Tibial artery (tissue), 4 donors: ENCODE results near the gene CLN3.

Source experiments
- DNase-seq, 2 donors: peaks; one replicate each; pipeline ENCODE4 v3.0.0-alpha.2; 2019
- H3K27ac ChIP-seq, 2 donors: fragments of 200-600 bp; sonication (generic) in 1 of 2; 1 replicate in 1 of 2; 2 replicates in 1 of 2; pipeline ENCODE4 v1.5.1; 2018 to 2019; ENCODE audit warnings: mild to moderate bottlenecking in 1 of 2
- H3K27me3 ChIP-seq, 2 donors: fragments of 200-600 bp; sonication (generic) in 1 of 2; one replicate each; pipeline versions ENCODE4 v1.5.1 to v1.6.0; 2016 to 2019
- H3K36me3 ChIP-seq, 3 donors: fragments of 200-600 bp; sonication (generic) in 2 of 3; one replicate each; pipeline ENCODE4 v1.5.1; 2016 to 2019; ENCODE audit warnings: mild to moderate bottlenecking in 2 of 3
- H3K4me1 ChIP-seq, 4 donors: fragments of 200-600 bp; sonication (generic) in 2 of 4; 1 replicate in 3 of 4; 2 replicates in 1 of 4; pipeline ENCODE4 v1.5.1; 2016 to 2019
- H3K4me3 ChIP-seq, 2 donors: fragments of 200-600 bp; sonication (generic) in 1 of 2; 1 replicate in 1 of 2; 2 replicates in 1 of 2; pipeline ENCODE4 v1.5.1; 2018 to 2019; ENCODE audit warnings: mild to moderate bottlenecking in 2 of 2
- H3K9me3 ChIP-seq, 3 donors: fragments of 200-600 bp; sonication (generic) in 1 of 3; one replicate each; pipeline ENCODE4 v1.5.1; 2016 to 2019
- intact Hi-C: fragments of 100-400 bp; cut with DNase I; formaldehyde crosslinking; loops from one replicate; pipeline ENCODE4 v1.15.0; 2023; ENCODE audit warnings: low total_unique reads
- TF ChIP-seq, protein P1 (sequence below), 2 experiments: fragments of 200-600 bp in 1 of 2; fragments of 450-650 bp in 1 of 2; IDR thresholded peaks; one replicate each; pipeline ENCODE4 v1.5.1; 2017 to 2019; ENCODE audit warnings: antibody characterized with exemption in 2 of 2, mild to moderate bottlenecking in 1 of 2, moderate library complexity in 1 of 2

Gene CLN3

DNA sequence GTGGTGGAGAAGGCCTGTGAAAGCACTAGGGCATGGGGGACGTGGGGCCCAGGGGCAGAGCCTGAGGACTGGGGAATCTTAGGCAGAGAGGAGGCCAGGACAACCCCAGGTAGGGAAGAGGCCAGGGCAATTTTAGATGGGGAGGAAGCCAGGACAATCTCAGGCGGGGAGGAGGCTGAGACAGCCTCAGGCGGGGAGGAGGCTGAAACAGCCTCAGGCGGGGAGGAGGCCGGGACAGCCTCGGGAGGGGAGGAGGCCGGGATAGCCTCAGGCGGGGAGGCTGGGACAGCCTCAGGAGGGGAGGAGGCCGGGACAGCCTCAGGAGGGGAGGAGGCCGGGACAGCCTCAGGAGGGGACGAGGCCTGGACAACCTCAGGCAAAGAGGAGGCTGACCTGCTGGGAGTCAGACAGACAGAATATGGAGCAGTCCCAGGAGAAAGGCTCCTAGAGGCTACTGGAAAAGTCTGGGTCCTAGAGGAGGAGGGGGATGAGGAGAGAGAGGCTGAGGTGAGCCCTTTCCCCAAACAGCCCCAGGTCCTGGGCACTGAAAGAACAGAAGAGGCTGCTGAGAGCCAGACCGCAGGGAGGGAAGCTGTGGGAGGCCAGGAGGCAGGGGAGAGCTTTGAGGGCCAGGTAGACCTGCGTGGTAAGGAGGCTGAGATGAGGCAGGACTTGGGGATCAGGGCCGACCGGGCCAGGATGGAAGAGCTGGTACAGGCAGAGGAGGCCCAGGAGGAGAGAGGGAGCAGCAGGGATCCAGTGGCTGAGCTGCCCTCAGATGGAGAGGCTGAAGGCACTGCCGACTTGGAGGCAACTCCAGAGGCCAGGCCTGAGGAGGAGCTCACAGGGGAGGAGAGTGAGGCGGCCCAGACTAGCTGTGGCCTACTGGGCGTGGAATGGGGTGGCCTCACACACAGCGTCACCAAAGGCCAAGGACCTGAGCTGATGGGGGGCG is 4.2 kb upstream of the CLN3 start:
- intact Hi-C loops = loop anchor here (10.0 kb wide), 1 partner anchor 281 kb away; the partner anchor contains the start of gene XPO6
- no peak overlapping the region for H3K4me3 ChIP-seq
- no peak overlapping the region for H3K27ac ChIP-seq

DNA sequence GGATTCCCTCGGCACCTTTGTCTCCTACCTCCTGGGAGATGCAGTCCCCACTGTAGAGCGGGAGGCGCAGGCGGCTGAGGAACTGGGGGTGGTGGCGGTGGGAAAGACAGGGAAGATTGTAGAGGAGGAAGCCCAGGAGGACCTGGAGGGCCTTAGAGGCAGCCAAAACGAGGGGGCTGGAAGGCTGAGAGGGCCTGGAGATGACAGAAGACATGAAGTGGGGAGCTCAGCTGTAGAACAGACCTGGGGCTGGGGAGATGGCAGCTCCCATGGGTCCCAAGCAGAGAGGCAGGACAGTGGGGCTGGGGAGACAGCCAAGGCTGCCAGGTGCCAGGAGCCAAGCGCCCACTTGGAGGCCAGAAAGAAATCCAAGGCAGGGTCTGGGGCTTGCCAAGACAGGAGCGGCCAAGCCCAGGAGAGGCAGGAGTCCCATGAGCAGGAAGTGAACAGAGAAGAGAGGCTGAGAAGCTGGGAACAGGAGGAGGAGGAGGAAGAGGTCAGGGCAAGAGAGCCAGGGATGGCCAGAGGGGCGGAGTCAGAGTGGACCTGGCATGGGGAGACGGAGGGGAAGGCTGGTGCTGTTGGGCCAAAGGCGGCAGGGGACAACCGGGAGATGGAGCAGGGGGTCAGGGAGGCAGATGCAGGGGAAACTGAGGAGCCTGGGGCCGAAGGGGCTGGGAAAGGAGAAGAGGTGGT is 3.4 kb upstream of the CLN3 start:
- peak overlapping the region; percentile 12 to 27 for H3K4me3 ChIP-seq
- H3K9me3 ChIP-seq = no peaks in the 10 kb centered on the region
- no peaks in the 10 kb centered on the region for H3K36me3 ChIP-seq
- peaks cover 0 to 9% (median 4%) of the 10 kb centered on the region in 4 donors for H3K4me1 ChIP-seq
- intact Hi-C loops = loop anchor here (10.0 kb wide), 1 partner anchor 280 kb away; the partner anchor contains the start of gene XPO6
- H3K27me3 ChIP-seq = peaks cover 0 to 2% of the 10 kb centered on the region in 2 donors
- TF ChIP-seq, protein P1, sequence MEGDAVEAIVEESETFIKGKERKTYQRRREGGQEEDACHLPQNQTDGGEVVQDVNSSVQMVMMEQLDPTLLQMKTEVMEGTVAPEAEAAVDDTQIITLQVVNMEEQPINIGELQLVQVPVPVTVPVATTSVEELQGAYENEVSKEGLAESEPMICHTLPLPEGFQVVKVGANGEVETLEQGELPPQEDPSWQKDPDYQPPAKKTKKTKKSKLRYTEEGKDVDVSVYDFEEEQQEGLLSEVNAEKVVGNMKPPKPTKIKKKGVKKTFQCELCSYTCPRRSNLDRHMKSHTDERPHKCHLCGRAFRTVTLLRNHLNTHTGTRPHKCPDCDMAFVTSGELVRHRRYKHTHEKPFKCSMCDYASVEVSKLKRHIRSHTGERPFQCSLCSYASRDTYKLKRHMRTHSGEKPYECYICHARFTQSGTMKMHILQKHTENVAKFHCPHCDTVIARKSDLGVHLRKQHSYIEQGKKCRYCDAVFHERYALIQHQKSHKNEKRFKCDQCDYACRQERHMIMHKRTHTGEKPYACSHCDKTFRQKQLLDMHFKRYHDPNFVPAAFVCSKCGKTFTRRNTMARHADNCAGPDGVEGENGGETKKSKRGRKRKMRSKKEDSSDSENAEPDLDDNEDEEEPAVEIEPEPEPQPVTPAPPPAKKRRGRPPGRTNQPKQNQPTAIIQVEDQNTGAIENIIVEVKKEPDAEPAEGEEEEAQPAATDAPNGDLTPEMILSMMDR (IDR thresholded peaks at IDR 0.05) = no peak
- DNase-seq = no peak
- no peak overlapping the region for H3K27ac ChIP-seq

More for the DNA sequence above, 4.2 kb upstream of the CLN3 start:
- H3K4me1 ChIP-seq = peaks cover 0 to under 1% (median 0%) of the 10 kb centered on the region in 4 donors
- DNase-seq = no peak
- peaks cover 0 to 2% of the 10 kb centered on the region in 2 donors for H3K27me3 ChIP-seq
- no peaks in the 10 kb centered on the region for H3K36me3 ChIP-seq
- TF ChIP-seq, protein P1 (IDR thresholded peaks at IDR 0.05) = no peak
- no peaks in the 10 kb centered on the region for H3K9me3 ChIP-seq

DNA sequence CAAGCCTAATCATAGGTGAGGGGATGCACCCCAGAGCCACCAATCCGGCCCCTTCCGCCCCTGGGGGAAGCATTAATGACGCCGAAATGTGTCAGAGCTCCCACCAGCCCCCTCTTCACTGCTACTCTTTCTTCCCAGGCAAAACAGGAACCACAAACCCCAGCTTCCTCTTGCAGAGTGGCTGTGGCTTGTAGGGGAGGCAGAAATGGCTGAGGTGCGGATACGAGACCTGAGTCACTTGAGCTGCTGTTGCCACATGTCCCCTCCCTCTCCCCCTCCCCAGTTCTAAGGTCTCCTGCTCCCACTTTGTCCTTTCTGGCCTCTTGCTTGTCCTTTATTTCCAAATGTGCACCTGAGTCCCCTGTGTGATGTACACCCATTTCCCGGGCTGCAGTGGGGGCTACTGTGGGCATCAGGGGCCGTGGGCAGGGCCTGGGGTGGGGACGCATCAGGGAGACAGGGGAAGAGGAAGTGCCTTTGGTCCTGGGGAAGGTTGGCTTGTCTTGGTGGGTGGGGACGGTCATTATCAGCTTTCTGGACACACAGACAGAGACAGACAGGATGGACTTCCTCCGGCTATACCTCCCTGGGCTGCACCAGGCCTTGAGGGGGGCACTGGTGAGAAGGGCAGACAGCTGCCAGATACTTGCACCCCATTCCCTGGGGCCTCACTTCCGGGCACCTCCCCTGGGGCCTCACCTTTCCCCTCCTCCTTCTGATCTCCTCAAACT is 2.4 kb upstream of the CLN3 start, which contains the start of gene APOBR:
APOBR (plus strand) TSS at position 523 of the 731 bp plus-strand sequence; CDS start at position 562, 39 bp downstream.
- Histone ChIP-seq H3K9me3 (no peaks in the 10 kb centered on the region), H3K27ac (no peak within 1 kb of the TSS), H3K36me3 (peaks cover 0 to 8% (median 0%) of the 10 kb centered on the region in 3 donors), H3K27me3 (peaks cover 0 to 2% of the 10 kb centered on the region in 2 donors), H3K4me3 (peak within 1 kb of the TSS; percentile 12 to 27), H3K4me1 (peaks cover 0 to 16% (median 8%) of the 10 kb centered on the region in 4 donors)
- DNase-seq = peak in 1 of 2 donors; percentile 44
- TF ChIP-seq, protein P1 (IDR thresholded peaks at IDR 0.05) = no peak
- intact Hi-C loops = loop anchor here (10.0 kb wide), 1 partner anchor 279 kb away; the partner anchor contains the start of gene XPO6

DNA sequence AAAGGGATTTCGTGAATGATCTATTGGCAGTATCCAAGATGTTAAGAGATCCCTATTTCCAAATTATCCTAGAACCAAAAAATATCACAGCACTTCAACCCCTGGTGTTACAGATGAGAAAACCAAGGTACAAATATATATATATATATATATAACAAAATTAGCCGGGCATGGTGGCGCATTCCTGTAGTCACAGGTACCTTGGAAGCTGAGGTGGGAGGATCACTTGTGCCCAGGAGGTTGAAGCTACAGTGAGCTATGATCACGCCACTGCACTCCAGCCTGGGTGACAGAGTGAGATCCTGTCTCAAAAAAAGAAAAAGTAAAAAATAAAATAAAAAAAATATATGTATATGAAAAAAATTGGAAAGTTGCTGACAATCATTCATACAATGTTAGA is 637 bp upstream of the CLN3 start:
- Histone ChIP-seq H3K4me3 (peak overlapping the region; percentile 72 to 83), H3K36me3 (peaks cover 2 to 26% (median 10%) of the 10 kb centered on the region in 3 donors), H3K27me3 (peaks cover 0 to 2% of the 10 kb centered on the region in 2 donors), H3K9me3 (no peaks in the 10 kb centered on the region), H3K4me1 (peaks cover 0 to 16% (median 8%) of the 10 kb centered on the region in 4 donors), H3K27ac (peak overlapping the region; percentile 78 to 80)
- intact Hi-C loops = loop anchor here (2.0 to 10.0 kb wide), 2 partner anchors 46 to 278 kb away; partner anchors contain the start of genes NUPR1 and XPO6
- TF ChIP-seq, protein P1 (IDR thresholded peaks at IDR 0.05) = no peak
- no peak for DNase-seq
